Measurements from ENCODE around the gene ODF4.
"Not testable (repeated sequence)": the region's sequence is repeated elsewhere in the genome, so short reads cannot be mapped to it uniquely, and the experiment has no call there.

Gene ODF4

DNA sequence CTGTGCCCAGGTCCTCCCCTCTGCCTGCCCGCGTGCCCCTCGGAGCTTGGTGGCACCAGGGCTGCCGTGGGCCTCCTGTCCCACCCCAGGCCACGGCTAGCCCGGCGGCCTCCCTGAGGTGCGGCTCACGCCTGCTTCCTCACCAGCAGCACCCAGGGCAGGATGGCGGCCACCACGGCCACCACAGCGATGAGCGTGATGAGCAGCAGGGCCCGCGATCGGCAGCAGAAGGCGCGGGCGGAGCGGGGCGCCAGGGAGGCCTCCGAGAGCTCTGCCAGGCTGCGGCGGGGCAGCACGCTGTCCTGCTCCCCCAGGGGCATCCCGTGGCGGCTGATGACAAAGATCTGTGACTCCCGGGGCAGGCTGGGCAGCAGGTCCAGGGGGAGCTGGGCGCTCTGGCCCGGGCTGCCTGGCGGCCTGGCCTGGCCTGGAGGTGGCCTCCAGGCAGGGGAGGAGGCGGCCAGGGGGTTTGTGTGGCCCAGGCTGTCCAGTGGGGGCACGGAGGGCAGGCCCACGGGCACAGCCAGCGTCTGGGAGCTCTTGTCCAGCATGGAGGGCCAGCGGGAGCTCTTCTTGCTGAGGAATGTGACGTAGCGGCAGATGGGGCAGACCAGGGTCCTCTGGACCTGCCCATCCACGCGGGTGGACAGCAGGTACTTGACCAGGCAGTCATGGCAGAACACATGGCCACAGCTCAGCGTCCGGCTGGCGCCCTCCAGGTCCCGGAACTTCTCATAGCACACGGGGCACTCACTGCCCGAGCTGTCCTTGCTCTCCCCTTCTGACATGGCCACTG, 53.2 kb downstream of the ODF4 start:
- in situ Hi-C loops (cut with MboI; ENCODE audit: low sequenced_read_pairs), result no loop called here

DNA sequence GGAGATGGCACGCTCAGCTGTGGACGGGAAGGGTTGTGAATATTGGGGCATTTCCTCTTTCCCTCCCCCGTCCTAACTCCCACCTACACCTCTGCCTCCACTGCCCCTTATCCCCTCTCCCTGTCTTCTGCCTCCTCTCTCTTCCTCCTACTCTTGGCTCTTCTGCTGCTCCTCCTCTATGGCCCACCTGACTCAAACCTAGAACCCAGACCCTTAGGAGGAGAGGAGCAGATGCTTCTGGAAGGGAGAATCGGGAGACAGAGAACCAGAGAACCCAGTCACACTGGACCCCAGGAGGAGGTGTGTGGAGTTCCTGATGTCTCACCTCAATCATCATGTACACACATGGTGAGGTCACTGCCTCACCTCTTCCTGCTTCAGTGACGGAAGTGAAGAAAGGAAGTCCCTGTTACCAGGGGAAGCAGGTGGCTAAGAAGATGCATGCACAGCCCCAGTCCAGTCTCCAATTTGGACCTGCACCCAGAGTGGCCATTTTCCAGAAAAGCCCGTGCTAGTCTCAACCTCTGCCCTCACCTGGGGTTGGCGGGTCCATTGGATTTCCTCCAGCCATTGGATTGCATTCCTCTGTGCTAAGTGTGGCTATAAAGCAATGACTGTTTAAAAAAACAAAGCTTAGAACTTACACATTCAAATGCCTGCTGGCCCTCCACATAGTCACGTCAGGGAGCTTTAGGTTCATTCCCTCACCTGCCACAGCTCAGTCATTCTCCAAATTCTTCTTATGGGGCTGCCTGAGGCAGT, 54.0 kb downstream of the ODF4 start:
- in situ Hi-C loops (cut with MboI; ENCODE audit: low sequenced_read_pairs), result no loop called here

DNA sequence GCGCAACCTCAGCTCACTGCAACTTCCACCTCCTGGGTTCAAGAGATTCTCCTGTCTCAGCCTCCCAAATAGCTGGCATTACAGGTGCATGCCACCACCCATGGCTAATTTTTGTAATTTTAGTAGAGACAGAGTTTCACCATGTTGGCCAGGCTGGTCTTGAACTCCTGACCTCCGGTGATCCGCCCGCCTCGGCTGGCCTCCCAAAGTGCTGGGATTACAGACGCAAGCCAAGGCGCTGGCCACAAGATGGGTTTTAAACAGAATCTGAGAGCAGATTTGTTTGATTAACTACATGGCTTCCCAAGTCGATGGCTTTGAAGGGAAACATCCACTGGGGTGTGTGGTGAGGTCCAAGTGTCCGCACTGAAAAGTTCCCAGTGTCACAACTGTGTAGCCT, 54.9 kb downstream of the ODF4 start:
- in situ Hi-C loops (cut with MboI; ENCODE audit: low sequenced_read_pairs), result not testable (repeated sequence)
